SK-N-SH (cell line): ENCODE measurements around the gene DACH1. TPM values are rescaled to one million over a fixed set of nuclear protein-coding genes. Genes with fewer than 3 reads are reported as not detected.
A peak's percentile ranks its signal among the peaks of the same experiment; 100 is the strongest.

ENCODE experiments used
- CTCF ChIA-PET: fragments of 300-600, 350-600 bp; formaldehyde crosslinking; extraction: SDS; loops from one replicate; lab custom pipeline; 2021; lab: Yijun Ruan, JAX
- POLR2A ChIA-PET: fragments of 350-600 bp; sonication (Branson Sonifier 250); formaldehyde crosslinking; extraction: SDS; loops from one replicate; lab custom pipeline; 2020; ENCODE audit warnings: antibody characterized with exemption, inconsistent platforms; lab: Yijun Ruan, JAX
- DNase-seq: peaks from one replicate; pipeline ENCODE4 v3.0.0; 2012
- H2AFZ ChIP-seq: fragments of 200-600 bp; sonication (generic); 2 replicates; pipeline ENCODE4 v1.8.1; 2016; ENCODE audit warnings: antibody characterized with exemption, mild to moderate bottlenecking, low read depth
- H3F3A ChIP-seq: fragments of 200-600 bp; sonication (generic); replicated peaks from 2 replicates; pipeline ENCODE3; 2016; ENCODE audit warnings: antibody characterized with exemption, mild to moderate bottlenecking; ENCODE audit not compliant: insufficient read depth
- H3K27ac ChIP-seq, 2 experiments: fragments of 200-500 bp in 1 of 2; fragments of 200-600 bp in 1 of 2; sonication (Bioruptor generic) in 1 of 2; sonication (generic), shearing (Covaris generic) in 1 of 2; 2 replicates each; pipeline versions ENCODE4 v1.5.1 to v1.6.1; 2014 to 2016; ENCODE audit warnings: low read depth in 2 of 2, inconsistent platforms in 1 of 2, low read length in 1 of 2, mild to moderate bottlenecking in 1 of 2, mixed read lengths in 1 of 2
- H3K27me3 ChIP-seq: fragments of 200-600 bp; sonication (generic), shearing (Covaris generic); 2 replicates; pipeline ENCODE4 v1.6.1; 2016; ENCODE audit warnings: mixed run types; ENCODE audit not compliant: insufficient read depth
- H3K36me3 ChIP-seq, 2 experiments: fragments of 200-500 bp in 1 of 2; fragments of 200-600 bp in 1 of 2; sonication (Bioruptor generic) in 1 of 2; sonication (generic) in 1 of 2; replicated peaks in 1 of 2; 2 replicates each; pipeline versions ENCODE3 to v1.5.1; 2014 to 2016; ENCODE audit warnings: low read length in 1 of 2, mild to moderate bottlenecking in 1 of 2; ENCODE audit not compliant: insufficient read depth in 2 of 2, control insufficient read depth in 1 of 2
- H3K4me1 ChIP-seq, 2 experiments: fragments of 200-500 bp in 1 of 2; fragments of 200-600 bp in 1 of 2; sonication (Bioruptor generic) in 1 of 2; sonication (generic), shearing (Covaris generic) in 1 of 2; 2 replicates each; pipeline versions ENCODE4 v1.5.1 to v1.6.1; 2014 to 2016; ENCODE audit warnings: low read depth in 1 of 2, low read length in 1 of 2, mixed run types in 1 of 2; ENCODE audit not compliant: insufficient read depth in 2 of 2, control insufficient read depth in 1 of 2
- H3K4me2 ChIP-seq: fragments of 200-600 bp; sonication (generic), shearing (Covaris generic); 2 replicates; pipeline ENCODE4 v1.6.1; 2017; ENCODE audit warnings: mixed run types
- H3K4me3 ChIP-seq, 2 experiments: fragments of 200-500 bp in 1 of 2; fragments of 200-600 bp in 1 of 2; sonication (Bioruptor generic) in 1 of 2; sonication (generic), shearing (Covaris generic) in 1 of 2; 2 replicates each; pipeline versions ENCODE4 v1.5.1 to v1.8.1; 2014 to 2016; ENCODE audit warnings: low read depth in 2 of 2, inconsistent platforms in 1 of 2, low read length in 1 of 2, mild to moderate bottlenecking in 1 of 2, mixed read lengths in 1 of 2, moderate library complexity in 1 of 2
- H3K79me2 ChIP-seq: fragments of 200-600 bp; sonication (generic); 2 replicates; pipeline ENCODE4 v1.8.1; 2017; ENCODE audit warnings: mild to moderate bottlenecking; ENCODE audit not compliant: insufficient read depth
- H3K9ac ChIP-seq: fragments of 200-600 bp; sonication (generic); 2 replicates; pipeline ENCODE4 v1.6.1; 2017; ENCODE audit warnings: mixed run types
- H3K9me2 ChIP-seq: fragments of 200-600 bp; sonication (generic); 2 replicates; pipeline ENCODE4 v1.6.1; 2017; ENCODE audit warnings: mixed run types
- H3K9me3 ChIP-seq: fragments of 200-600 bp; sonication (generic); 2 replicates; pipeline ENCODE4 v1.6.1; 2017; ENCODE audit warnings: mixed run types, mild to moderate bottlenecking, moderate library complexity
- H4K20me1 ChIP-seq: fragments of 200-600 bp; sonication (generic); 2 replicates; pipeline ENCODE4 v1.6.1; 2017; ENCODE audit warnings: mild to moderate bottlenecking, mixed run types; ENCODE audit not compliant: insufficient read depth
- ELF1 ChIP-seq: IDR thresholded peaks from 2 replicates; pipeline ENCODE4 v1.4.0; 2012
- EP300 ChIP-seq, 2 experiments: IDR thresholded peaks; 2 replicates each; pipeline versions ENCODE4 v1.4.0 to v1.6.1; 2012; ENCODE audit warnings: borderline replicate concordance in 1 of 2, low read depth in 1 of 2, low read length in 1 of 2
- MEF2A ChIP-seq: IDR thresholded peaks from 2 replicates; pipeline ENCODE4 v1.4.0; 2012; ENCODE audit warnings: low read depth, borderline replicate concordance
- MXI1 ChIP-seq: IDR thresholded peaks from 2 replicates; pipeline ENCODE4 v1.6.1; 2012; ENCODE audit warnings: mild to moderate bottlenecking, low read depth, low read length, improper control_type of control experiment
- NFIC ChIP-seq: IDR thresholded peaks from 2 replicates; pipeline ENCODE4 v1.4.0; 2012; ENCODE audit warnings: borderline replicate concordance
- NRF1 ChIP-seq: IDR thresholded peaks from 2 replicates; pipeline ENCODE4 v1.6.1; 2012; ENCODE audit warnings: low read depth, mild to moderate bottlenecking, low read length
- POLR2AphosphoS5 ChIP-seq: IDR thresholded peaks from 2 replicates; pipeline ENCODE4 v1.6.1; 2012; ENCODE audit warnings: low read depth, low read length
- RAD21 ChIP-seq: IDR thresholded peaks from 2 replicates; pipeline ENCODE4 v1.6.1; 2012; ENCODE audit warnings: mild to moderate bottlenecking, low read length
- RCOR1 ChIP-seq: fragments of 150-350 bp; IDR thresholded peaks from 2 replicates; pipeline ENCODE4 v1.6.1; 2017; ENCODE audit warnings: antibody characterized with exemption, low read length
- SMC3 ChIP-seq: IDR thresholded peaks from 2 replicates; pipeline ENCODE4 v1.6.1; 2012; ENCODE audit warnings: low read depth, low read length, improper control_type of control experiment
- TAF1 ChIP-seq: IDR thresholded peaks from 2 replicates; pipeline ENCODE4 v1.6.1; 2012; ENCODE audit warnings: low read depth, mild to moderate bottlenecking, low read length, moderate library complexity, borderline replicate concordance
- TCF12 ChIP-seq: IDR thresholded peaks from 2 replicates; pipeline ENCODE4 v1.4.0; 2012
- TEAD4 ChIP-seq: IDR thresholded peaks from 2 replicates; pipeline ENCODE4 v1.4.0; 2012; ENCODE audit warnings: mild to moderate bottlenecking, borderline replicate concordance; ENCODE audit not compliant: insufficient read depth
- YY1 ChIP-seq: IDR thresholded peaks from 2 replicates; pipeline ENCODE4 v1.4.0; 2012; ENCODE audit warnings: low read depth, mild to moderate bottlenecking
- WGBS: methylation state at CpG from one replicate; pipeline ENCODE4 v1.1.6; 2017; ENCODE audit warnings: low lambda C conversion rate; 5-methylcytosine and 5-hydroxymethylcytosine counted together
- polyA plus RNA-seq, 3 experiments: library from polyadenylated mRNA; depleted of rRNA; stranded (reverse); fragments of >200 nt; gene quantifications; 2 replicates each; pipeline ENCODE4 v1.2.3, GENCODE V29; 2012
- TF ChIP-seq, protein P1 (sequence below): fragments of 150-350 bp; IDR thresholded peaks from 2 replicates; pipeline ENCODE4 v1.6.1; 2016; ENCODE audit warnings: mild to moderate bottlenecking, low read depth, low read length
- TF ChIP-seq, protein P2 (sequence below): IDR thresholded peaks from 2 replicates; pipeline ENCODE4 v1.4.0; 2012; ENCODE audit warnings: low read depth
- TF ChIP-seq, protein P3 (sequence below): fragments of 200-600 bp; sonication (generic); IDR thresholded peaks from 2 replicates; pipeline ENCODE4 v1.6.1; 2017; ENCODE audit warnings: antibody characterized with exemption, mild to moderate bottlenecking, moderate library complexity
- TF ChIP-seq, protein P4 (sequence below): IDR thresholded peaks from 2 replicates; pipeline ENCODE4 v1.4.0; 2012; ENCODE audit warnings: low read depth, borderline replicate concordance
- TF ChIP-seq, protein P5 (sequence below): IDR thresholded peaks from 2 replicates; pipeline ENCODE4; 2012

DACH1 gene
- polyA plus RNA-seq, 1 of the 3 experiments (the other 2 are of a cell fraction): 0.21 TPM

DNA sequence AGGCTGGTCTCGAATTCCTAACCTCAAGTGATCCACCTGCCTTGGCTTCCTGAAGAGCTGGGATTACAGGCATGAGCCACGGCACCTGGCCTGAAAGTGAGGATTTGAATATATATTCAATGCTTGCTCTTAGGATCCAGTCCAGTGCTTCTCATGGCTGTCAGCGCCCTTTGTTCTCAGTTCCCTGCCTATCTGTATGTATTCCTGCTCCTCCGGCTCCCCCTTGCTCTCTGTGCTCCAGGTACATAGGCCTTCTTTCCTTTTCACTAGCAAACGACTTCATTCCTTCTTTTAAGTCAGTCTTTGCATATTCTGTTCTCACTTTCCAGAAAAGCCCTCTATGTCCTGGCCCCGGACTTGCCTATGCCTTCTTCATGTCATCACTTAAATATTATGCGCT lies 232.8 kb downstream of the DACH1 start:
- no peaks in the 10 kb centered on the region for H3K79me2 ChIP-seq
- WGBS: 82% methylated on average over 7 of the region's 7 CpGs
- H3K4me1 ChIP-seq: peaks cover 3 to 22% of the 10 kb centered on the region in 2 experiments; a peak in 3 of 4 replicates
- no peak overlapping the region for H3K4me3 ChIP-seq
- no peaks in the 10 kb centered on the region for H3K36me3 ChIP-seq
- H3K27me3 ChIP-seq: no peaks in the 10 kb centered on the region
- H2AFZ ChIP-seq: no peak overlapping the region
- no peak overlapping the region for H3K9ac ChIP-seq
- 0 out of 4 replicates have a peak overlapping the region, but pooled peaks of 1 of the 2 experiments have one; percentile 36 for H3K27ac ChIP-seq
- no peaks in the 10 kb centered on the region for H3F3A ChIP-seq
- CTCF ChIA-PET: interaction anchor here (1.0 kb wide), 1 partner anchor 244 kb away, joined by 3 read pairs; no protein-coding TSS in a partner anchor
- no peak overlapping the region for H3K4me2 ChIP-seq
- DNase-seq: no peak
- POLR2A ChIA-PET: interaction anchor here (0.6 kb wide), 1 partner anchor 1243 kb away, joined by 3 read pairs; no protein-coding TSS in a partner anchor
- H4K20me1 ChIP-seq: no peaks in the 10 kb centered on the region
- H3K9me2 ChIP-seq: no peaks in the 10 kb centered on the region
- H3K9me3 ChIP-seq: no peaks in the 10 kb centered on the region
- TF ChIP-seq TAF1: no peak
- TF ChIP-seq SMC3: no peak
- TF ChIP-seq RAD21: no peak
- TF ChIP-seq TCF12: no peak
- no peak for TF ChIP-seq YY1
- TF ChIP-seq TEAD4: no peak
- TF ChIP-seq POLR2AphosphoS5: no peak
- TF ChIP-seq, protein P1, sequence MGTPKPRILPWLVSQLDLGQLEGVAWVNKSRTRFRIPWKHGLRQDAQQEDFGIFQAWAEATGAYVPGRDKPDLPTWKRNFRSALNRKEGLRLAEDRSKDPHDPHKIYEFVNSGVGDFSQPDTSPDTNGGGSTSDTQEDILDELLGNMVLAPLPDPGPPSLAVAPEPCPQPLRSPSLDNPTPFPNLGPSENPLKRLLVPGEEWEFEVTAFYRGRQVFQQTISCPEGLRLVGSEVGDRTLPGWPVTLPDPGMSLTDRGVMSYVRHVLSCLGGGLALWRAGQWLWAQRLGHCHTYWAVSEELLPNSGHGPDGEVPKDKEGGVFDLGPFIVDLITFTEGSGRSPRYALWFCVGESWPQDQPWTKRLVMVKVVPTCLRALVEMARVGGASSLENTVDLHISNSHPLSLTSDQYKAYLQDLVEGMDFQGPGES: no peak
- no peak for TF ChIP-seq NRF1
- TF ChIP-seq, protein P2, sequence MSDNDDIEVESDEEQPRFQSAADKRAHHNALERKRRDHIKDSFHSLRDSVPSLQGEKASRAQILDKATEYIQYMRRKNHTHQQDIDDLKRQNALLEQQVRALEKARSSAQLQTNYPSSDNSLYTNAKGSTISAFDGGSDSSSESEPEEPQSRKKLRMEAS: no peak
- TF ChIP-seq NFIC: no peak
- TF ChIP-seq, protein P3, sequence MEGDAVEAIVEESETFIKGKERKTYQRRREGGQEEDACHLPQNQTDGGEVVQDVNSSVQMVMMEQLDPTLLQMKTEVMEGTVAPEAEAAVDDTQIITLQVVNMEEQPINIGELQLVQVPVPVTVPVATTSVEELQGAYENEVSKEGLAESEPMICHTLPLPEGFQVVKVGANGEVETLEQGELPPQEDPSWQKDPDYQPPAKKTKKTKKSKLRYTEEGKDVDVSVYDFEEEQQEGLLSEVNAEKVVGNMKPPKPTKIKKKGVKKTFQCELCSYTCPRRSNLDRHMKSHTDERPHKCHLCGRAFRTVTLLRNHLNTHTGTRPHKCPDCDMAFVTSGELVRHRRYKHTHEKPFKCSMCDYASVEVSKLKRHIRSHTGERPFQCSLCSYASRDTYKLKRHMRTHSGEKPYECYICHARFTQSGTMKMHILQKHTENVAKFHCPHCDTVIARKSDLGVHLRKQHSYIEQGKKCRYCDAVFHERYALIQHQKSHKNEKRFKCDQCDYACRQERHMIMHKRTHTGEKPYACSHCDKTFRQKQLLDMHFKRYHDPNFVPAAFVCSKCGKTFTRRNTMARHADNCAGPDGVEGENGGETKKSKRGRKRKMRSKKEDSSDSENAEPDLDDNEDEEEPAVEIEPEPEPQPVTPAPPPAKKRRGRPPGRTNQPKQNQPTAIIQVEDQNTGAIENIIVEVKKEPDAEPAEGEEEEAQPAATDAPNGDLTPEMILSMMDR: no peak
- no peak for TF ChIP-seq RCOR1
- TF ChIP-seq ELF1: no peak
- no peak for TF ChIP-seq MEF2A
- TF ChIP-seq MXI1: no peak
- no peak for TF ChIP-seq EP300 (IDR thresholded peaks at IDR 0.05; ENCODE audit: borderline replicate concordance in 1 of 2, low read depth in 1 of 2, low read length in 1 of 2)
- TF ChIP-seq, protein P4, sequence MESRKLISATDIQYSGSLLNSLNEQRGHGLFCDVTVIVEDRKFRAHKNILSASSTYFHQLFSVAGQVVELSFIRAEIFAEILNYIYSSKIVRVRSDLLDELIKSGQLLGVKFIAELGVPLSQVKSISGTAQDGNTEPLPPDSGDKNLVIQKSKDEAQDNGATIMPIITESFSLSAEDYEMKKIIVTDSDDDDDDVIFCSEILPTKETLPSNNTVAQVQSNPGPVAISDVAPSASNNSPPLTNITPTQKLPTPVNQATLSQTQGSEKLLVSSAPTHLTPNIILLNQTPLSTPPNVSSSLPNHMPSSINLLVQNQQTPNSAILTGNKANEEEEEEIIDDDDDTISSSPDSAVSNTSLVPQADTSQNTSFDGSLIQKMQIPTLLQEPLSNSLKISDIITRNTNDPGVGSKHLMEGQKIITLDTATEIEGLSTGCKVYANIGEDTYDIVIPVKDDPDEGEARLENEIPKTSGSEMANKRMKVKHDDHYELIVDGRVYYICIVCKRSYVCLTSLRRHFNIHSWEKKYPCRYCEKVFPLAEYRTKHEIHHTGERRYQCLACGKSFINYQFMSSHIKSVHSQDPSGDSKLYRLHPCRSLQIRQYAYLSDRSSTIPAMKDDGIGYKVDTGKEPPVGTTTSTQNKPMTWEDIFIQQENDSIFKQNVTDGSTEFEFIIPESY: no peak
- TF ChIP-seq, protein P5, sequence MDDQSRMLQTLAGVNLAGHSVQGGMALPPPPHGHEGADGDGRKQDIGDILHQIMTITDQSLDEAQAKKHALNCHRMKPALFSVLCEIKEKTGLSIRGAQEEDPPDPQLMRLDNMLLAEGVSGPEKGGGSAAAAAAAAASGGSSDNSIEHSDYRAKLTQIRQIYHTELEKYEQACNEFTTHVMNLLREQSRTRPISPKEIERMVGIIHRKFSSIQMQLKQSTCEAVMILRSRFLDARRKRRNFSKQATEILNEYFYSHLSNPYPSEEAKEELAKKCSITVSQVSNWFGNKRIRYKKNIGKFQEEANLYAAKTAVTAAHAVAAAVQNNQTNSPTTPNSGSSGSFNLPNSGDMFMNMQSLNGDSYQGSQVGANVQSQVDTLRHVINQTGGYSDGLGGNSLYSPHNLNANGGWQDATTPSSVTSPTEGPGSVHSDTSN: no peak
